Tibial artery (tissue), 4 donors: Measurements from ENCODE around the gene ABCA2.
A peak's percentile ranks its signal among the peaks of the same experiment; 100 is the strongest.

Experiments
- DNase-seq, 2 donors: peaks; one replicate each; pipeline ENCODE4 v3.0.0-alpha.2; 2019
- H3K27ac ChIP-seq, 2 donors: fragments of 200-600 bp; sonication (generic) in 1 of 2; 1 replicate in 1 of 2; 2 replicates in 1 of 2; pipeline ENCODE4 v1.5.1; 2018 to 2019; ENCODE audit warnings: mild to moderate bottlenecking in 1 of 2
- H3K27me3 ChIP-seq, 2 donors: fragments of 200-600 bp; sonication (generic) in 1 of 2; one replicate each; pipeline versions ENCODE4 v1.5.1 to v1.6.0; 2016 to 2019
- H3K36me3 ChIP-seq, 3 donors: fragments of 200-600 bp; sonication (generic) in 2 of 3; one replicate each; pipeline ENCODE4 v1.5.1; 2016 to 2019; ENCODE audit warnings: mild to moderate bottlenecking in 2 of 3
- H3K4me1 ChIP-seq, 4 donors: fragments of 200-600 bp; sonication (generic) in 2 of 4; 1 replicate in 3 of 4; 2 replicates in 1 of 4; pipeline ENCODE4 v1.5.1; 2016 to 2019
- H3K4me3 ChIP-seq, 2 donors: fragments of 200-600 bp; sonication (generic) in 1 of 2; 1 replicate in 1 of 2; 2 replicates in 1 of 2; pipeline ENCODE4 v1.5.1; 2018 to 2019; ENCODE audit warnings: mild to moderate bottlenecking in 2 of 2
- H3K9me3 ChIP-seq, 3 donors: fragments of 200-600 bp; sonication (generic) in 1 of 3; one replicate each; pipeline ENCODE4 v1.5.1; 2016 to 2019
- intact Hi-C: fragments of 100-400 bp; cut with DNase I; formaldehyde crosslinking; loops from one replicate; pipeline ENCODE4 v1.15.0; 2023; ENCODE audit warnings: low total_unique reads
- TF ChIP-seq, protein P1 (sequence below), 2 experiments: fragments of 200-600 bp in 1 of 2; fragments of 450-650 bp in 1 of 2; IDR thresholded peaks; one replicate each; pipeline ENCODE4 v1.5.1; 2017 to 2019; ENCODE audit warnings: antibody characterized with exemption in 2 of 2, mild to moderate bottlenecking in 1 of 2, moderate library complexity in 1 of 2

ABCA2 gene, protein sequence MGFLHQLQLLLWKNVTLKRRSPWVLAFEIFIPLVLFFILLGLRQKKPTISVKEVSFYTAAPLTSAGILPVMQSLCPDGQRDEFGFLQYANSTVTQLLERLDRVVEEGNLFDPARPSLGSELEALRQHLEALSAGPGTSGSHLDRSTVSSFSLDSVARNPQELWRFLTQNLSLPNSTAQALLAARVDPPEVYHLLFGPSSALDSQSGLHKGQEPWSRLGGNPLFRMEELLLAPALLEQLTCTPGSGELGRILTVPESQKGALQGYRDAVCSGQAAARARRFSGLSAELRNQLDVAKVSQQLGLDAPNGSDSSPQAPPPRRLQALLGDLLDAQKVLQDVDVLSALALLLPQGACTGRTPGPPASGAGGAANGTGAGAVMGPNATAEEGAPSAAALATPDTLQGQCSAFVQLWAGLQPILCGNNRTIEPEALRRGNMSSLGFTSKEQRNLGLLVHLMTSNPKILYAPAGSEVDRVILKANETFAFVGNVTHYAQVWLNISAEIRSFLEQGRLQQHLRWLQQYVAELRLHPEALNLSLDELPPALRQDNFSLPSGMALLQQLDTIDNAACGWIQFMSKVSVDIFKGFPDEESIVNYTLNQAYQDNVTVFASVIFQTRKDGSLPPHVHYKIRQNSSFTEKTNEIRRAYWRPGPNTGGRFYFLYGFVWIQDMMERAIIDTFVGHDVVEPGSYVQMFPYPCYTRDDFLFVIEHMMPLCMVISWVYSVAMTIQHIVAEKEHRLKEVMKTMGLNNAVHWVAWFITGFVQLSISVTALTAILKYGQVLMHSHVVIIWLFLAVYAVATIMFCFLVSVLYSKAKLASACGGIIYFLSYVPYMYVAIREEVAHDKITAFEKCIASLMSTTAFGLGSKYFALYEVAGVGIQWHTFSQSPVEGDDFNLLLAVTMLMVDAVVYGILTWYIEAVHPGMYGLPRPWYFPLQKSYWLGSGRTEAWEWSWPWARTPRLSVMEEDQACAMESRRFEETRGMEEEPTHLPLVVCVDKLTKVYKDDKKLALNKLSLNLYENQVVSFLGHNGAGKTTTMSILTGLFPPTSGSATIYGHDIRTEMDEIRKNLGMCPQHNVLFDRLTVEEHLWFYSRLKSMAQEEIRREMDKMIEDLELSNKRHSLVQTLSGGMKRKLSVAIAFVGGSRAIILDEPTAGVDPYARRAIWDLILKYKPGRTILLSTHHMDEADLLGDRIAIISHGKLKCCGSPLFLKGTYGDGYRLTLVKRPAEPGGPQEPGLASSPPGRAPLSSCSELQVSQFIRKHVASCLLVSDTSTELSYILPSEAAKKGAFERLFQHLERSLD (N-terminal part only)

DNA sequence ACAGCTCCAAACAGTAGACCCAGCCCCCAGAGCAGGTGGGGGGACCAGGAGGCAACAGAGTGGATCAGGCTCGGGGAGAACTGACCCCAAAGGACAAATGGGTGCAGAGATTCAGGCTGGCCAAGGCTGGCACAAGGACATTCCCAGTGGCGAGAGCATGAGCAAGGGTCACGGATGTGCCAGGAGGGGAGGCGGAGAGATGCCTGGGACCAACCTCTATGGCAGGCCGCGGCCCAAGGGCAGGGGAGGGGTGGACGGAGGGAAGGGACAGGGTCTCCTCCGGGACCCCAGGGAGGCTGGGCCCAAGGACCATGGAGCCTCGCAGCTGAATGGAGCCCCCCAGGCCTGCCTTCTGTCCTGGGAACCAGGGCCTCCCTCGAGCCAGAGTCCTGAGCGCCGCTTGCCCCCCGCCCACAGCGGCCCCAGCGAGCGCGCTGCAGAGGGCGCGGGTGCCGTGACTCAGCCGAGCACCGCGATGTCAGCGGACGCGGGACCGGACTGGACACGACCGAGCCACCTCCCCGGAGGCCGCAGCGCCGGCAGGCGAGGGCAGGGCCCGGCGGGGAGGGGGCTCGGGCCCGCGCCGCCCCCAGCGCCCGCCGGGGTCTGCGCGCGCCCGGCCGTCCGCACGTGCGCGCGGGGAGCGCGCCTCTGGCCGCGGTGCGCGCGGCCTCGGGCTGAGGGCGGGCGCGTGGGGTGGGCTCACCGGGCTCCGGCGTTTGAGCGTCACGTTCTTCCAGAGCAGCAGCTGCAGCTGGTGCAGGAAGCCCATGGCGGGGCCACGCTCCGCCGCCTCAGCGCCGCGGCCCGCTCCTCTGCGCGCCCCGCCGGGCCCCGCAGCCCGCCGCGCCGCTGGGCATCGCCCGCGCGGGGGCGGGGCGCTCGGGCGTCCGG, at the start of gene ABCA2:
Gene ABCA2 (minus strand): TSS at position 869 of the 894 bp plus-strand sequence. CDS start 97 bp downstream, at position 772.
- peak within 1 kb of the TSS; percentile 57 to 60 for H3K4me3 ChIP-seq
- H3K9me3 ChIP-seq = no peaks in the 10 kb centered on the region
- TF ChIP-seq, protein P1, sequence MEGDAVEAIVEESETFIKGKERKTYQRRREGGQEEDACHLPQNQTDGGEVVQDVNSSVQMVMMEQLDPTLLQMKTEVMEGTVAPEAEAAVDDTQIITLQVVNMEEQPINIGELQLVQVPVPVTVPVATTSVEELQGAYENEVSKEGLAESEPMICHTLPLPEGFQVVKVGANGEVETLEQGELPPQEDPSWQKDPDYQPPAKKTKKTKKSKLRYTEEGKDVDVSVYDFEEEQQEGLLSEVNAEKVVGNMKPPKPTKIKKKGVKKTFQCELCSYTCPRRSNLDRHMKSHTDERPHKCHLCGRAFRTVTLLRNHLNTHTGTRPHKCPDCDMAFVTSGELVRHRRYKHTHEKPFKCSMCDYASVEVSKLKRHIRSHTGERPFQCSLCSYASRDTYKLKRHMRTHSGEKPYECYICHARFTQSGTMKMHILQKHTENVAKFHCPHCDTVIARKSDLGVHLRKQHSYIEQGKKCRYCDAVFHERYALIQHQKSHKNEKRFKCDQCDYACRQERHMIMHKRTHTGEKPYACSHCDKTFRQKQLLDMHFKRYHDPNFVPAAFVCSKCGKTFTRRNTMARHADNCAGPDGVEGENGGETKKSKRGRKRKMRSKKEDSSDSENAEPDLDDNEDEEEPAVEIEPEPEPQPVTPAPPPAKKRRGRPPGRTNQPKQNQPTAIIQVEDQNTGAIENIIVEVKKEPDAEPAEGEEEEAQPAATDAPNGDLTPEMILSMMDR (IDR thresholded peaks at IDR 0.05) = no peak
- peak within 1 kb of the TSS; percentile 46 to 73 for H3K27ac ChIP-seq
- H3K4me1 ChIP-seq = peaks cover 0 to 38% (median 28%) of the 10 kb centered on the region in 4 donors
- intact Hi-C loops = loop anchor here (5.0 kb wide), 2 partner anchors 75 to 185 kb away; partner anchors contain the start of genes AJM1 and LCN12
- no peaks in the 10 kb centered on the region for H3K36me3 ChIP-seq
- H3K27me3 ChIP-seq = no peaks in the 10 kb centered on the region
- DNase-seq = no peak

DNA sequence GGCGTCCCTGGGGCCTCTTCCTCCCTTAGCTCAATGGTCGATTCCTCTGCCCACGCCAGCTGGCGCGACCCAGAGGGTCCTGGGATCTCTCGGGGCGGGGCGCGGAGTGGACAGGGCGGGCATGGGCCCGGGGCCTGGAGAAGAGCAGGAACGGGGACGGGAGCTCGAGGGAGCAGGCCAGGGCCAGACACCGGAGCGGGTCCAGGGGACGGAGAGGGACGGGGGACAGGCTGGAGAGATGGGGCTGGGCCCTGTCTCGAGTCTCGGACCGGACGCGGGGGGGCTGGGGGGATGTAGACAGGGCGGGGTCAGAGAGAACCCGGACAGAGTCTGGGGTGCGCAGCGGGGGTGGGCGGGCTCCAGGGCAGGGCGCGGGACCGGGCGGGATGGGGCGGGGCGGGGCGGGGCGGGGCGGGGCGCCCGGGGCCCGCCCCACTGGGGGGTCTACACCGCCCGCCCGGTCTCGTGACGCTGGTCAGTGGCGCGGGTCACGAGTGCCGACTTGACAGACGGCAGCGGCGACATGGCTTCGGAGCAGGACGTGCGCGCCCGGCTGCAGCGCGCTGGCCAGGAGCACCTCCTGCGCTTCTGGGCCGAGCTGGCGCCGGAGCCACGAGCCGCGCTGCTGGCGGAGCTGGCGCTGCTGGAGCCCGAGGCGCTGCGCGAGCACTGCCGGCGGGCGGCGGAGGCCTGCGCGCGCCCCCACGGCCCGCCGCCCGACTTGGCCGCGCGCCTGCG, 49.1 kb upstream of the ABCA2 start, which contains the start of gene UAP1L1:
Gene UAP1L1 (plus strand): TSS at position 508 of the 738 bp plus-strand sequence. CDS start 16 bp downstream, at position 524.
- Histone ChIP-seq H3K4me1 (peaks cover 4 to 30% (median 22%) of the 10 kb centered on the region in 4 donors), H3K27me3 (peaks cover 0 to 31% of the 10 kb centered on the region in 2 donors), H3K36me3 (peaks cover 0 to 32% (median 28%) of the 10 kb centered on the region in 3 donors), H3K27ac (peak within 1 kb of the TSS; percentile 52 to 63), H3K4me3 (peak within 1 kb of the TSS; percentile 54 to 65), H3K9me3 (no peaks in the 10 kb centered on the region)
- TF ChIP-seq, protein P1 (IDR thresholded peaks at IDR 0.05) = no peak
- intact Hi-C loops = loop anchor here (5.0 kb wide), 1 partner anchor 35 kb away; no protein-coding TSS in a partner anchor
- peak; percentile 87 to 88 for DNase-seq

DNA sequence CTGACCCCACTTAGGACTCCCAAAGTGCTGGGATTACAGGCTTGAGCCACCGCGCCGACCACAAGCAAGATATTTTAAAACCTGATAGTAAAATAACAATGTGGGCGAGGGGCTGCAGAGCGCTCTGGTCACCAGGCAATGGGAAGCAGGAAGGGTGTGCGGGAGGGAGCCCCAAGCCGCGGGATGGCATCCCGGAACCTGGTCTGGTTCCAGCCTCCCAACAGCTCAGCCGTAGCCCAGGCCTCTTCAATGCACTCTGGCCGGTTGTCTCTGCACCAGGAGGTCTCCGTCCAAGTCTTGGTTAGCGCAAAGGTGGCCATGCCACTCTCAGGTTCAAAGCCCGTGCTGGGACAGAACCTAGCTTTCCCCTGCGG, 48.6 kb upstream of the ABCA2 start:
- Histone ChIP-seq H3K9me3 (no peaks in the 10 kb centered on the region), H3K27me3 (peaks cover 0 to 28% of the 10 kb centered on the region in 2 donors), H3K4me3 (peak overlapping the region; percentile 54 to 65), H3K36me3 (peaks cover 0 to 27% (median 23%) of the 10 kb centered on the region in 3 donors), H3K4me1 (peaks cover 4 to 31% (median 22%) of the 10 kb centered on the region in 4 donors), H3K27ac (peak overlapping the region; percentile 28 to 63)
- TF ChIP-seq, protein P1 (IDR thresholded peaks at IDR 0.05) = no peak
- intact Hi-C loops = loop anchor here (5.0 kb wide), 1 partner anchor 34 kb away; no protein-coding TSS in a partner anchor
- no peak for DNase-seq

DNA sequence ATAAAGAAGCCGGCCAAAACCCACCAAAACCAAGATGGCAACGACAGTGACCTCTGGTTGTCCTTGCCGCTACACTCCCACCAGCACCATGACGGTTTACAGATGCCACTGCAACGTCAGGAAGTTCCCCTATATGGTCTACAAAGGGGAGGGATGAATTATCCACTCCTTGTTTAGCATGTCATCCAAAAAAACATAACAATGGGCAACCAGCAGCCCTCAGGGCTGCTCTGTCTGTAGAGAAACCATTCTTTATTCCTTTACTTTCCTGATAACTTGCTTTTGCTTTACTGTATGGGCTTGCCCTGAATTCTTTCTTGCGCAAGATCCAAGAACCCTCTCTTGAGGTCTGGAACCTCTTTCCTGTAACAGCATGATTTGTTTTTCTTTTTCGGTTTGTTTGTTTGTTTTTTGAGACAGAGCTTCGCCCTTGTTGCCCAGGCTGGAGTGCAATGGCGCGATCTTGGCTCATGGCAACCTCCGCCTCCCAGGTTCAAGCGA, 47.3 kb upstream of the ABCA2 start:
- peaks cover 0 to 19% (median 16%) of the 10 kb centered on the region in 3 donors for H3K36me3 ChIP-seq
- H3K27ac ChIP-seq = no peak overlapping the region
- H3K9me3 ChIP-seq = no peaks in the 10 kb centered on the region
- peaks cover 0 to 23% of the 10 kb centered on the region in 2 donors for H3K27me3 ChIP-seq
- H3K4me3 ChIP-seq = no peak overlapping the region
- TF ChIP-seq, protein P1 (IDR thresholded peaks at IDR 0.05) = no peak
- H3K4me1 ChIP-seq = peaks cover 4 to 44% (median 31%) of the 10 kb centered on the region in 4 donors
- intact Hi-C loops = loop anchor here (5.0 kb wide), 1 partner anchor 33 kb away; no protein-coding TSS in a partner anchor
- DNase-seq = no peak
